GM21526 (cell line): Measurements from ENCODE around the gene FCER2.

Experiments used
- ATAC-seq: cut with Tn5 transposase; IDR thresholded peaks from one replicate; pipeline ENCODE4 v1.9.1; 2021; ENCODE audit warnings: moderate library complexity; ENCODE audit not compliant: unreplicated experiment, low FRiP score

FCER2 gene

DNA sequence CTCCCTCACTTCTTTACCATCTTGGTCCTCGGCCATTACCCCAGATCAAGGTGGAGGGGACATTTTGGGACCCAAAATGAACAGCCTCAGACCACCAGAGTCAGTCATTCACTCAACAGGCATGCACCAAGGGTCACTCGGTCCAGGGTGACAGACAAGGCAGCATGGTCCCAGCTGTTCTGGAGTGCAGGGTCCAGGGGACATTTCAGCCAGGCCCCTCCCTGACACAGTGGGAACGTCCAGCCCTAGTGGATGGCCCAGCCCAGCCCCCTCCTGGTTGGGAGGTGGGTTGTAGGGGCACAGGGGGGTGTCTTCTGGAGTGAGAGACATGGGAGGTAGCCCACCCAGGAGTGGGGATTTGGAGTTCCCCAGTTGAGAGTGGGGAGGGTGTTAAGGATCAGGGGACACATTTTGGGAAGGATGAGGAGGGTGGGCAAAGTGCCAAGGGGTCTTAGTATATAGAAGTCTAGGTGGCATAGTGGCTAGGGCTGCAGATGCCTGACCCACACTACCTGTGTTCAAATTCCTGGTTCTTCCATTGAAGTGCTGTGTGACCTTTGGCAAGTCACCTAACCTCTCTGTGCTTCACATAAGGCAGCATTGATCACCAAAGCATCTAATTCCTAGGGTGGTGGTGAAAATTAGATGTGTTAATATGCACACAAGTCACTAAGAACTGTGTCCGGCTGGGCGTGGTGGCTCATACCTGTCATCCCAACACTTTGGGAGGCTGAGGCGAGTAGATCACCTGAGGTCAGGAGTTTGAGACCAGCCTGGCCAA lies 2.5 kb upstream of the FCER2 start:
- no peak for ATAC-seq

DNA sequence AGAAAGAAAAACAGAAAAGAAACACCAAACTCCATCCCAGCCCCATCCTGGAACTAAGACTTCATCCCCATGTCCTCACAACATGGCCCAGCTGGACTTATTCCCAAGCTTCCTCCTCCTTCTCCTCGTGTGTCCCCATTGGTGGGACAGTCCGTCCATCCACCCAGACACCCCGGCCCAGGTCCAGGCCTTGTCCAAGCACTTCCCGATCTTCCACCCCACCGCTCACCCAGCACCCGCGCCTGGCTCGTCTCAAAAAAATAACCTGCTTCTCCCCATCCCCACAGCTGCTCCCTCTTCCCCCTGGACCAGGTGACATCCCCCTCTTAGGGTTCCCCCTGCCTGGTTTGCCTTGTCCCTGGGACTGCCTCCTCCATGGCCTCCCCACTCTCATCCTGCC lies 1.4 kb upstream of the FCER2 start:
- ATAC-seq: no peak

- no peak for ATAC-seq
These were observed 780 bp downstream of the FCER2 start for GRCh38 chr19:7701049-7701653.

DNA sequence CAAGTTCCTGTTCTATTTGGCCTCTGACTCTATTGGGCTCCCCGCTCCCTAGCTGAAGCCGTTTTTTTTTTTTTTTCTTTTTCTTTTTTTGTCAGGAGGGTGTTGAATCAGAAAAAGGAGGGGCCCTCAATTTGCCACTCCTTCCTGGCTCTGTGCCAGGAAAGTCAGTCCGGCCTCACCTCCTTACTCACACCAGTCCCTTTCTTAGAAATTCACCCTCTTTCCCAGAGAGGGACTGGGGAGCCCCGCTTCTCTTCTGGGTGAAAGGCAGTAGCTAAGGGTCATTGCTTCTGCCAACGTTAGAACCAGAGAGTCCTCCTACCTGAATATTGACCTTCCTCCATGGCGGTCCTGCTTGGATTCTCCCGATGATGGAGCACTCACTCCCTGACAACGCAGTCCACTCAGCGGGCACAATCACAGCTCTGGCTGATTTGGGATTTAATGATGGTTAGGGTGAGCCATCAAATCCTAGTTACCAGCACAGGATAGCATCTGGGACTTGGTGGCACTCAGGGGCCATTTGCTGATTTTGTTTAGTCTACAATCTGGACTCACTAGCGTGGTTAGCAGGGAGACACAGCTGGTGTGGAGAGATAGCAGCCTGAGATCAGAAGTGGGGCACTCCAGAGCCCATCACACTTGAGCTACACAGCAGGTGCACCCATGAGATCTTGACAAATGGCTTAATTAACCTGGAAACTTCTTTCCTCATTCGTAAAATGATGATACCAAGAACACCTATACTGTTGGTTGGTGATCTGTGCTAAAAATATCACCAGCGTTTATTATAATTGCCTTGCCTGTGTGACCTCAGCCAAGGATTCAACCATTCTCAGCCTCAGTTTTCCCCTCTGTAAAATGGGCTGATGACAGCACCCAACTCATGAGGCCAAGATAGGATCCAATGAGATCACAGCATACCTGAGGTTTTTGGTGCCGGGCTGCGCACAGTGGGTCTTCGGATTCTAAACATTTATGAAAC lies 2.2 kb downstream of the FCER2 start:
- ATAC-seq: no peak

DNA sequence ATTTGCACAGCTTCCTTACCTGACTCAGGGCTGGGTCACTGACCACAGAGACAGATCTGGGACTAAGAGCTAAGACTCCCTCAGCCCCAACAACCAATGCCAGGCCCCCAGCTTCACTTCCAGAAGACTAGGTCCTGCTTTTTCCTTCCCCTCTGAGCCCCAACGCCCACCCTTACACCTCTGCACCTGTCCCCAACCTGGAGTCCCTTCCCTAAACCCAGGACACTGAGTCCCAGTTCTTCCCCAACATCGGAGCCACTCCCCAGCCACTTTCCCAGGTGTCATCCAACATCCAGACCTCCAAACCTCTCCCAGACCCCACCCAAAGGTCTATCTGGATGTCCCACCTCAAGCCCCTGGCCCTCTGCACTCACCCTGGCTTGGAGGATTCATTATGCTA lies 2.9 kb downstream of the FCER2 start:
- no peak for ATAC-seq

DNA sequence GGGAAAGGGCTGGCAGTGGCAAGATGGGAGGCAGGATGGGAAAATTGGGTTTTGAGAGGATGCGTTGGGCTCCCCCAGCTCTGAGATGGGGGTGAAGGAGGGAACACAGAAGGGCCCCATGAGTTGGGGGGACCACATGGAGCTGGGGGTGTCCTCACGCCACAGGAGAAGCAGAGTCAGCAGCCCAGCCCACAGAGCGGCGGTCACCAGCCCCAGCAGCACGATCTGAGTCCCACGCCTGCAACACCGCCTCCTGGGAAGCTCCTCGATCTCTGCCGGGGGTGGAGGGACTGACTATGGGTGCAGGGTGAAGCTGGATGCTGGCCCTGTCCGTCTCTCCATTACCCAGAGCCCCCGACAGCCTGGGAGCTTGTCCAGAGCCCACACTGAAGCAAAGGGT lies 3.3 kb downstream of the FCER2 start:
- ATAC-seq: no peak

DNA sequence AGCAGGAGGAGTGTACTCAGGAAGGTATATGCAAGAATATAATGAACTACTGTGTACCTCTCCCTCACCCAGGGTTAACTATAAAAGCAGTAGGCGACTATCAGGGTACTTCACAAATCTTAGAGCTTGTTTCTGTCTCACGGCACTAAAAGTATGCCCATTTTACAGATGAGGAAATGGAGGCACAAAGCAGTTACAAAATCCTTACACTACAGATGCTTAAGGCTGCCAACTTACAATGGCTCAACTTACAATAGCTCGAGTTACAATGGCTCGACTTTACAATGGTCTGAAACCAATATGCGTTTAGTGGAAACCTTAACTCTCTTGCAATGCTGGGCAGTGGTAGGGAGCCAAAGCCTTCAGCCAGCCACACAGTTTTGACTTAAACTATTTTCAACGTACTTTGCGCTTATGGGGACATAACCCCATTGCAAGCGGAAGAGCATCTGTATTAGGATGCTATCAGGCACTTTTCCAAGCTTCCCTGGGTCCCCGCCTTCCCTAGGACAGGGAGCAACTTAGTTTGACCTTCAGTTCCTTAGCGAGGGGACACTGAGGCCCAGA lies 4.1 kb downstream of the FCER2 start:
- no peak for ATAC-seq

GRCh38 chr19:7694499-7694898 lies 7.4 kb downstream of the FCER2 start:
- no peak for ATAC-seq

- ATAC-seq: no peak
These were observed 9.4 kb downstream of the FCER2 start for GRCh38 chr19:7692417-7693088.

DNA sequence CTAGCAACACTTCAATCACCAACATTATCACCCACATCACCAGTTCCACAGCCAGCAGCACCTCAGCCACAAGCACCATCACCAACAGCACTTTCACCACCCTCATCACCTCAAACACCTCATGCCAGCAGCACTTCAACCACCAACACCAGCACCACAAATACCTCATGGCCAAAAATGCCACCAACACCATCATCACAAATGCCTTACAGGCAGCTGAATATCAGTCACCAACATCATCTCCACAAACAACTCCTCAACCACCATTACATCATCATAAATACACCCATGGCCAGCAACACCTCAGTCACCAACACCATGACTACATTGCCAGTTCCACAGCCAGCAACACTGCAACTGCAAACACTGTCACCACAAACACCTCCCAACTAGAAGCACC lies 10.4 kb downstream of the FCER2 start:
- no peak for ATAC-seq

- ATAC-seq: no peak
These were observed 11.1 kb downstream of the FCER2 start for GRCh38 chr19:7690779-7691258.

- no peak for ATAC-seq
These were observed 12.8 kb downstream of the FCER2 start for GRCh38 chr19:7689165-7689564.

DNA sequence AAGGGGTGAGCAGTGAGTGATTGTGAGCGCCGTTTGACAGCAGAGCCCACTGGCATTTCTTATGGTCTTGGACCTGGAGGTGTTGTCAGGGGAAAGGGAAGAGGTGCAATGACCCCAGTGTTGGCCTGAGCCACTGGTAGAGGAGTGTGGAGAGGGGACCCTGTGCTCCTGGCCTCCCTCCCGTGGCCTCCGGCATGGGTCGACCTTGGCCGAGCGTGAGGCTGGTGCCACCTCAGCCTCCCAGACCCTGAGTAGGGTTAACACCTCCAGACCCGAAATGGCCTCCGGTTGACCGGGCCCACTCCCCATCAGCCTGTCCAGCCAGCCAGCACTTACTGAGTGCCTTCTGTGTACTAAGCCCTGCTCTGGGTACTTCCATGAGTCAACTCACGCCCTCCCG lies 14.8 kb downstream of the FCER2 start:
- no peak for ATAC-seq

DNA sequence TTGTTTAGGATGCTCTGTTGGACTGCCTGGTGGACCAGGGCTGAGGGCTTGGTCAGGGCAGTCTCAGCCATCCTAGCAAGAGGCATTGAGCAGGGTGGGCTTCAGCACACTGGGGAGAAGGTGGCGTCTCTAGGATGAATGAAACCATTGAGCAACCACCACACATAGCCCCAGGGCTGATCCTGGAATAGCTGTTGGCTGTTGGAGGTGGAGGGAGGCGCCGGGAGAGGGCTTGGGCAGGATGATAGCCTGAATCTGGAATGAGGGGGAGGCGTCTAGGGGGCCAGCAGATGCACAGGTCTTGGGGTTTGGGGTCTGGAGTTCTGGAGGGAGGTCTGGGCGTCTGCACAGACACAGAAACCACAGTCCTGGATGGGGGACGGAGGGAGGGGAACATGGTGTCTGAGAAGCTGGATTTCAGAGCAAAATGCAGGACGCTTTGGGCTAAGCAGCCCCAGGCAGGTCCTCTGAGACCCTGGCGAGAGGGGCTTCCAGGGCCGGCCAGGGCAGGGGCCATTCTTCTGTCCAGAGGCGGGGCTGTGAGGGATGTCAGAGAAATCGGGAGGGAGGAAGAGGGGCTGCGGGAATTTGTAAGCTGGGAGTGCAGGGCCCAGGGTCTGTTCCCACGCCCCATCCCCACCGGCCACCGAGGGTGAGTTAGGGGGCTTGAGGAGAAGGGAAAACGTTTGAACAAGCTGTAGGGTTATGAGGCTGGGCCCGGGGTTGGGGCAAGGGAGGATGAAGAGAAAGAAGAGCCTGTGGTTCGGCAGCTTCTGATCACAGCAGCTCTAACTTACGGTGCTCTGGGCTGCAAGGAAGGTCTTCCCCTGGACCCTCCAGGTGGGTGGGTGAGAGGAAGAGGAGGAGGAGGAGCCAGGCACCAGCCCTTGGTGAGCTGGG lies 16.1 kb downstream of the FCER2 start:
- ATAC-seq: no peak

DNA sequence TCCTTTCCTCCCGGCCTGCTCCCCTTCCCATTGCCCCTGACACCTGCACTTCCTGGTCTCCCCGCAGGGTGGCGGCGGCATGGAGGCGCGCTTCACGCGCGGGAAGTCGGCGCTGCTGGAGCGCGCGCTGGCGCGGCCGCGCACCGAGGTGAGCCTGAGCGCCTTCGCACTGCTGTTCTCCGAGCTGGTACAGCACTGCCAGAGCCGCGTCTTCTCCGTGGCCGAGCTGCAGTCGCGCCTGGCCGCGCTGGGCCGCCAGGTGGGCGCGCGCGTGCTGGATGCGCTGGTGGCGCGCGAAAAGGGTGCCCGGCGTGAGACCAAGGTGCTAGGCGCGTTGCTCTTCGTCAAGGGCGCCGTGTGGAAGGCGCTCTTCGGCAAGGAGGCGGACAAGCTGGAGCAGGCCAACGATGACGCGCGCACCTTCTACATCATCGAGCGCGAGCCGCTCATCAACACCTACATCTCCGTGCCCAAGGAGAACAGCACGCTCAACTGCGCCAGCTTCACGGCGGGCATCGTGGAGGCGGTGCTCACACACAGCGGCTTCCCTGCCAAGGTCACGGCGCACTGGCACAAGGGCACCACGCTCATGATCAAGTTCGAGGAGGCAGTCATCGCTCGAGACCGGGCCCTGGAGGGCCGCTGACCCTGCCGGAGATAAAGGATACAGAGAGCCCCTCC lies 19.6 kb downstream of the FCER2 start:
- ATAC-seq: no peak

- no peak for ATAC-seq
These were observed 20.4 kb downstream of the FCER2 start for GRCh38 chr19:7681340-7682174.

- no peak for ATAC-seq
These were observed 21.2 kb downstream of the FCER2 start, which contains the start of gene TRAPPC5 for GRCh38 chr19:7680606-7681339. Gene TRAPPC5, plus strand, starts transcription at chr19:7680833. Its CDS starts 1,421 bp downstream, at chr19:7682254.
